SK-N-SH (cell line): ENCODE results near the gene RFX3. TPM values are rescaled to one million over a fixed set of nuclear protein-coding genes. Genes with fewer than 3 reads are reported as not detected.

Experiments used
- CTCF ChIA-PET: fragments of 300-600, 350-600 bp; formaldehyde crosslinking; extraction: SDS; loops from one replicate; lab custom pipeline; 2021; lab: Yijun Ruan, JAX
- POLR2A ChIA-PET: fragments of 350-600 bp; sonication (Branson Sonifier 250); formaldehyde crosslinking; extraction: SDS; loops from one replicate; lab custom pipeline; 2020; ENCODE audit warnings: antibody characterized with exemption, inconsistent platforms; lab: Yijun Ruan, JAX
- DNase-seq: peaks from one replicate; pipeline ENCODE4 v3.0.0; 2012
- H2AFZ ChIP-seq: fragments of 200-600 bp; sonication (generic); 2 replicates; pipeline ENCODE4 v1.8.1; 2016; ENCODE audit warnings: antibody characterized with exemption, mild to moderate bottlenecking, low read depth
- H3F3A ChIP-seq: fragments of 200-600 bp; sonication (generic); replicated peaks from 2 replicates; pipeline ENCODE3; 2016; ENCODE audit warnings: antibody characterized with exemption, mild to moderate bottlenecking; ENCODE audit not compliant: insufficient read depth
- H3K27ac ChIP-seq, 2 experiments: fragments of 200-500 bp in 1 of 2; fragments of 200-600 bp in 1 of 2; sonication (Bioruptor generic) in 1 of 2; sonication (generic), shearing (Covaris generic) in 1 of 2; 2 replicates each; pipeline versions ENCODE4 v1.5.1 to v1.6.1; 2014 to 2016; ENCODE audit warnings: low read depth in 2 of 2, inconsistent platforms in 1 of 2, low read length in 1 of 2, mild to moderate bottlenecking in 1 of 2, mixed read lengths in 1 of 2
- H3K27me3 ChIP-seq: fragments of 200-600 bp; sonication (generic), shearing (Covaris generic); 2 replicates; pipeline ENCODE4 v1.6.1; 2016; ENCODE audit warnings: mixed run types; ENCODE audit not compliant: insufficient read depth
- H3K36me3 ChIP-seq, 2 experiments: fragments of 200-500 bp in 1 of 2; fragments of 200-600 bp in 1 of 2; sonication (Bioruptor generic) in 1 of 2; sonication (generic) in 1 of 2; replicated peaks in 1 of 2; 2 replicates each; pipeline versions ENCODE3 to v1.5.1; 2014 to 2016; ENCODE audit warnings: low read length in 1 of 2, mild to moderate bottlenecking in 1 of 2; ENCODE audit not compliant: insufficient read depth in 2 of 2, control insufficient read depth in 1 of 2
- H3K4me1 ChIP-seq, 2 experiments: fragments of 200-500 bp in 1 of 2; fragments of 200-600 bp in 1 of 2; sonication (Bioruptor generic) in 1 of 2; sonication (generic), shearing (Covaris generic) in 1 of 2; 2 replicates each; pipeline versions ENCODE4 v1.5.1 to v1.6.1; 2014 to 2016; ENCODE audit warnings: low read depth in 1 of 2, low read length in 1 of 2, mixed run types in 1 of 2; ENCODE audit not compliant: insufficient read depth in 2 of 2, control insufficient read depth in 1 of 2
- H3K4me2 ChIP-seq: fragments of 200-600 bp; sonication (generic), shearing (Covaris generic); 2 replicates; pipeline ENCODE4 v1.6.1; 2017; ENCODE audit warnings: mixed run types
- H3K4me3 ChIP-seq, 2 experiments: fragments of 200-500 bp in 1 of 2; fragments of 200-600 bp in 1 of 2; sonication (Bioruptor generic) in 1 of 2; sonication (generic), shearing (Covaris generic) in 1 of 2; 2 replicates each; pipeline versions ENCODE4 v1.5.1 to v1.8.1; 2014 to 2016; ENCODE audit warnings: low read depth in 2 of 2, inconsistent platforms in 1 of 2, low read length in 1 of 2, mild to moderate bottlenecking in 1 of 2, mixed read lengths in 1 of 2, moderate library complexity in 1 of 2
- H3K79me2 ChIP-seq: fragments of 200-600 bp; sonication (generic); 2 replicates; pipeline ENCODE4 v1.8.1; 2017; ENCODE audit warnings: mild to moderate bottlenecking; ENCODE audit not compliant: insufficient read depth
- H3K9ac ChIP-seq: fragments of 200-600 bp; sonication (generic); 2 replicates; pipeline ENCODE4 v1.6.1; 2017; ENCODE audit warnings: mixed run types
- H3K9me2 ChIP-seq: fragments of 200-600 bp; sonication (generic); 2 replicates; pipeline ENCODE4 v1.6.1; 2017; ENCODE audit warnings: mixed run types
- H3K9me3 ChIP-seq: fragments of 200-600 bp; sonication (generic); 2 replicates; pipeline ENCODE4 v1.6.1; 2017; ENCODE audit warnings: mixed run types, mild to moderate bottlenecking, moderate library complexity
- H4K20me1 ChIP-seq: fragments of 200-600 bp; sonication (generic); 2 replicates; pipeline ENCODE4 v1.6.1; 2017; ENCODE audit warnings: mild to moderate bottlenecking, mixed run types; ENCODE audit not compliant: insufficient read depth
- ELF1 ChIP-seq: IDR thresholded peaks from 2 replicates; pipeline ENCODE4 v1.4.0; 2012
- EP300 ChIP-seq, 2 experiments: IDR thresholded peaks; 2 replicates each; pipeline versions ENCODE4 v1.4.0 to v1.6.1; 2012; ENCODE audit warnings: borderline replicate concordance in 1 of 2, low read depth in 1 of 2, low read length in 1 of 2
- FOSL2 ChIP-seq: IDR thresholded peaks from 2 replicates; pipeline ENCODE4 v1.4.0; 2012; ENCODE audit warnings: low read depth, mild to moderate bottlenecking, moderate library complexity, borderline replicate concordance
- FOXJ3 ChIP-seq: sonication (generic); formaldehyde crosslinking; IDR thresholded peaks from 2 replicates; pipeline ENCODE4 v1.5.1; 2020; ENCODE audit warnings: mild to moderate bottlenecking, missing genetic modification reagents
- FOXM1 ChIP-seq: IDR thresholded peaks from 2 replicates; pipeline ENCODE4 v1.4.0; 2012; ENCODE audit warnings: low read depth, mild to moderate bottlenecking
- GABPA ChIP-seq: IDR thresholded peaks from 2 replicates; pipeline ENCODE4 v1.4.0; 2012; ENCODE audit warnings: low read depth, mild to moderate bottlenecking
- JUND ChIP-seq: IDR thresholded peaks from 2 replicates; pipeline ENCODE4 v1.4.0; 2012
- MAX ChIP-seq: IDR thresholded peaks from 2 replicates; pipeline ENCODE4 v1.4.0; 2012; ENCODE audit warnings: low read depth
- NRF1 ChIP-seq: IDR thresholded peaks from 2 replicates; pipeline ENCODE4 v1.6.1; 2012; ENCODE audit warnings: low read depth, mild to moderate bottlenecking, low read length
- PBX3 ChIP-seq: IDR thresholded peaks from 2 replicates; pipeline ENCODE4; 2012
- RAD21 ChIP-seq: IDR thresholded peaks from 2 replicates; pipeline ENCODE4 v1.6.1; 2012; ENCODE audit warnings: mild to moderate bottlenecking, low read length
- RFX5 ChIP-seq: IDR thresholded peaks from 2 replicates; pipeline ENCODE4 v1.6.1; 2012; ENCODE audit warnings: mild to moderate bottlenecking, improper control_type of control experiment, low read length
- RXRA ChIP-seq: IDR thresholded peaks from 2 replicates; pipeline ENCODE4 v1.4.0; 2012; ENCODE audit warnings: low read depth, mild to moderate bottlenecking, borderline replicate concordance
- SIN3A ChIP-seq: IDR thresholded peaks from 2 replicates; pipeline ENCODE4 v1.6.1; 2012; ENCODE audit warnings: low read depth, mild to moderate bottlenecking, low read length, moderate library complexity, borderline replicate concordance
- SMC3 ChIP-seq: IDR thresholded peaks from 2 replicates; pipeline ENCODE4 v1.6.1; 2012; ENCODE audit warnings: low read depth, low read length, improper control_type of control experiment
- TAF1 ChIP-seq: IDR thresholded peaks from 2 replicates; pipeline ENCODE4 v1.6.1; 2012; ENCODE audit warnings: low read depth, mild to moderate bottlenecking, low read length, moderate library complexity, borderline replicate concordance
- TCF12 ChIP-seq: IDR thresholded peaks from 2 replicates; pipeline ENCODE4 v1.4.0; 2012
- USF1 ChIP-seq: IDR thresholded peaks from 2 replicates; pipeline ENCODE4 v1.4.0; 2012; ENCODE audit warnings: low read depth, borderline replicate concordance
- USF2 ChIP-seq: fragments of 150-350 bp; IDR thresholded peaks from 2 replicates; pipeline ENCODE4 v1.6.1; 2017; ENCODE audit warnings: antibody characterized with exemption, low read length, low read depth, borderline replicate concordance
- YY1 ChIP-seq: IDR thresholded peaks from 2 replicates; pipeline ENCODE4 v1.4.0; 2012; ENCODE audit warnings: low read depth, mild to moderate bottlenecking
- ZBTB33 ChIP-seq: IDR thresholded peaks from 2 replicates; pipeline ENCODE4 v1.4.0; 2012; ENCODE audit warnings: low read depth, borderline replicate concordance
- WGBS: methylation state at CpG from one replicate; pipeline ENCODE4 v1.1.6; 2017; ENCODE audit warnings: low lambda C conversion rate; 5-methylcytosine and 5-hydroxymethylcytosine counted together
- polyA plus RNA-seq, 3 experiments: library from polyadenylated mRNA; depleted of rRNA; stranded (reverse); fragments of >200 nt; gene quantifications; 2 replicates each; pipeline ENCODE4 v1.2.3, GENCODE V29; 2012

The RFX3 gene
- polyA plus RNA-seq, 1 of the 3 experiments (the other 2 are of a cell fraction), result 1.7 TPM

- no peaks in the 10 kb centered on the region for H3K9me3 ChIP-seq
- POLR2A ChIA-PET, result no interaction called here
- CTCF ChIA-PET, result interaction anchor here (1.1 kb wide), 1 partner anchor 97 kb away, joined by 3 read pairs; no protein-coding TSS in a partner anchor
- DNase-seq, result peak; percentile 2
- no peaks in the 10 kb centered on the region for H4K20me1 ChIP-seq
- 66% methylated on average over 3 of the region's 3 CpGs for WGBS
- peak overlapping the region; percentile 53 for H3K4me2 ChIP-seq
- H2AFZ ChIP-seq, result peak overlapping the region; percentile 60; the same call in 1 of the 2 replicates
- no peaks in the 10 kb centered on the region for H3K36me3 ChIP-seq
- H3F3A ChIP-seq, result peaks cover 8% of the 10 kb centered on the region
- peak overlapping the region; percentile 47 to 76 for H3K27ac ChIP-seq
- no peak overlapping the region for H3K9ac ChIP-seq
- H3K4me3 ChIP-seq, result no peak overlapping the region
- H3K4me1 ChIP-seq, result peaks cover 3 to 4% of the 10 kb centered on the region in 2 experiments; a peak in 2 of 4 replicates
- H3K9me2 ChIP-seq, result no peaks in the 10 kb centered on the region
- TF ChIP-seq EP300 (IDR thresholded peaks at IDR 0.05; ENCODE audit: borderline replicate concordance in 1 of 2, low read depth in 1 of 2, low read length in 1 of 2) (no peak; a peak in 1 of 4 replicates), YY1 (no peak), USF1 (no peak), MAX (0 out of 2 replicates have a peak, but pooled peaks have one; percentile 52), ELF1 (peak; percentile 60), PBX3 (peak; percentile 21; the same call in 1 of the 2 replicates), JUND (peak; percentile 44), USF2 (no peak), RXRA (no peak), SMC3 (no peak), FOSL2 (peak; percentile 23; the same call in 1 of the 2 replicates), SIN3A (no peak), TCF12 (peak; percentile 55), GABPA (no peak), FOXJ3 (no peak)
- TF ChIP-seq, all 33 proteins: peak for 6
- H3K27me3 ChIP-seq, result no peaks in the 10 kb centered on the region
- H3K79me2 ChIP-seq, result no peaks in the 10 kb centered on the region
Measured at GRCh38 chr9:3337515-3338225, 188.1 kb downstream of the RFX3 start.

- ChIA-PET POLR2A (no interaction called here), CTCF (no interaction called here)
- H3K27me3 ChIP-seq, result no peaks in the 10 kb centered on the region
- H3K4me1 ChIP-seq, result peaks cover 3 to 4% of the 10 kb centered on the region in 2 experiments; a peak in 2 of 4 replicates
- no peaks in the 10 kb centered on the region for H3K79me2 ChIP-seq
- H3K4me2 ChIP-seq, result no peak overlapping the region
- H3K27ac ChIP-seq, result peak overlapping the region; percentile 47 to 76
- 97% methylated on average over 3 of the region's 3 CpGs for WGBS
- no peaks in the 10 kb centered on the region for H4K20me1 ChIP-seq
- H3K9ac ChIP-seq, result no peak overlapping the region
- peaks cover 9% of the 10 kb centered on the region for H3F3A ChIP-seq
- H2AFZ ChIP-seq, result no peak overlapping the region
- H3K9me2 ChIP-seq, result no peaks in the 10 kb centered on the region
- H3K4me3 ChIP-seq, result no peak overlapping the region
- no peaks in the 10 kb centered on the region for H3K36me3 ChIP-seq
- H3K9me3 ChIP-seq, result no peaks in the 10 kb centered on the region
- DNase-seq, result no peak
- TF ChIP-seq ZBTB33 (no peak), USF2 (no peak), YY1 (no peak), RFX5 (no peak), RAD21 (no peak), TAF1 (no peak), FOXM1 (no peak), NRF1 (no peak), USF1 (no peak), GABPA (no peak), TCF12 (no peak)
Measured at GRCh38 chr9:3336951-3337350, 188.8 kb downstream of the RFX3 start.
